GM18505 (cell line): ENCODE results near the gene PRXL2B.

ENCODE experiments used
- ATAC-seq: cut with Tn5 transposase; IDR thresholded peaks from one replicate; pipeline ENCODE4 v1.9.1; 2021; ENCODE audit not compliant: unreplicated experiment
- POLR2A ChIP-seq: IDR thresholded peaks from 4 replicates; pipeline ENCODE4 v1.6.1; 2011; ENCODE audit warnings: borderline replicate concordance; ENCODE audit not compliant: insufficient read depth, insufficient read length; ENCODE audit errors: extremely low read depth

The PRXL2B gene

GRCh38 chr1:2638466-2639115 is 52.0 kb downstream of the PRXL2B start:
- TF ChIP-seq POLR2A: no peak
- no peak for ATAC-seq

- no peak for TF ChIP-seq POLR2A
- ATAC-seq: no peak
These were observed 52.6 kb downstream of the PRXL2B start for GRCh38 chr1:2639203-2639602.

DNA sequence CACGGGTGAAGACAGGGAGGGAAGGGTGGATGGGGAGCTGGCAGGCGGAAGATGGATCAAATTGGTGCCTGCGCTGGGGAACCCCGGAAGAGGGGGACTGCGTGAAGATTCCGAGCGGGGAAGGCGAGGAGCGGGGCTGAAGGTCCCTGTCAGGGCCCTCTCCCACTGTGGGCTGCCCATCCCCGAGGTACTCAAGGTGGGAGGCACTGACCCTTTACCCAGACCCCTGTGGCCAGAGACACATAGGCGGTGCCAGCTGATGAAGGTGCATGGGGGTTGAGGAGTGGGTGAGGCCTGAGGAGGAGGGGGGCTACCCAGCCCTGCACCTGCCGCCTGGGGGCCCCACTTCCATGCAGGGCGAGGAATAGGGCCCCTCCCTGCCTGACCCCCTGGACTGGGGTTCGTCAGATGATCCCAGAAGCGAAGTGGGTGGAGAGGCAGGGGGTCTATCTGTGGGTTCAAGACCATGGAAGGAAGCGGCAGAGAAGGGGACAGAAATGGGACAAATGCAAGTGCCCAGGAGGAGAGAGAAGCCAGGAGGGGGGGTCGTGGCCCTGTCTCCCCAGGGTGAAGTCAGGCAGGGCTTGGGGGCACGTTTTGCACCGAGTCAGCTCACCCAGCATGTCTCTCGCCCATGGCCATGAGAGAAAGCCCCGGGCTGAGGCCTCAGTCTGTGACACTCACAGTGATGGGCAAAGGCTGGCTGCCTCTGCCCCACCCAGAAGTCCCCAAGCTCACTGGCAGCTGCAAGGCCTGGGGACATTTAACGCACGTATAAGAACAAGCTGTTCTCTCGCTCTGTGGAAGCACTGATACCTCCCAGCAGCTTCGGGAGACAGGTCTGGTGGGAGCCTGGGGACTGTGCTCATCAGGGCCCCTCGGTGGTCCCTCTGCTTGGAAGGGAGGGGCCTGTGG is 53.3 kb downstream of the PRXL2B start:
- no peak for ATAC-seq
- no peak for TF ChIP-seq POLR2A

DNA sequence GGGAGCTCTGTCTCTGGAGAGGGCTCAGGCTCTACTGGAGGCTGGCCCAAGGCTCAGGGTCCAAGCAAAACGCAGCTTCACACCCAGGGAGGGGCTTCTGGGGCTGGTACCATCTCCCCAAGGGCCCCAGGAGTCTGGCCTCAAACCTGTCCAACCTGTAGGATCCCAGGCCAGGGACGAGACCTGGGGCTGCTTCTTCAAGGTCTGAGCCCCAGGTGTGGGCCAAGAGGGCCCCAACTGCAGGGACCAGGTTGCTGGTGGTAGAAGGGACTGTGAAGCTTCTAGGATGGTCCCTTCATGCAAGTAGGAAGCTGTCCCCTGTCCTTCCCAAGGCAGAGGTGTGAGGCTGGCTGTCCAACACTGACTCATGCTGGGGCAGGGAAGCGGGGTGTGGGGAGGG is 54.0 kb downstream of the PRXL2B start:
- no peak for ATAC-seq
- TF ChIP-seq POLR2A: no peak
